ENCODE measurements around the gene MUC5AC.
"Not testable (repeated sequence)": the region's sequence is repeated elsewhere in the genome, so short reads cannot be mapped to it uniquely, and the experiment has no call there.

The MUC5AC gene

DNA sequence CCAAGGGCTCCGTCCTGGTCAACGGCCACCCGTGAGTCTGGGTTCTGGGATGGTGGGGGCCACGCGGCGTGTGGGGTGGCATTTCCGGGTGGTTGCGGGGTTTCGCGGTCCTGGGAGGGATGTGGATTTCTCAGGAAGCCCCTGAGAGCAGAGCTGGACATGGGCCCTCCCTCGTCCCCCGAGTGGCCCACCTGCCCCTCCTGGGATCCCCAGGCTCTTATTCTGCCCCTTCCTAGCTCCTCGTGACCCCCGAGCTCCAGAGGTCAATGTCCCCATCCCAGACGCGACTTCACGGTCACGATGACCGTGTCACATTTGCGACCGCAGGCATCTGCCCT lies 4.4 kb downstream of the MUC5AC start:
- Histone ChIP-seq H3K4me3 (ENCODE audit: control insufficient read depth in 1 of 7, extremely low read depth in 1 of 7, insufficient read depth in 4 of 7, low read depth in 2 of 7, low read length in 6 of 7) (no peak overlapping the region), H3K27ac (ENCODE audit: insufficient read depth in 1 of 2, low read depth in 1 of 2, low read length in 2 of 2, poor library complexity in 1 of 2, severe bottlenecking in 2 of 2) (no peak overlapping the region), H3K4me1 (ENCODE audit: control extremely low read depth in 1 of 4, control insufficient read depth in 4 of 4, insufficient read depth in 4 of 4, low read length in 3 of 4) (no peaks in the 10 kb centered on the region), H3K27me3 (replicated peaks in 2 of 5; ENCODE audit: control insufficient read depth in 4 of 5, insufficient read depth in 5 of 5, low read length in 4 of 5) (no peaks in the 10 kb centered on the region), H3K9me3 (ENCODE audit: control extremely low read depth in 1 of 5, control insufficient read depth in 4 of 5, insufficient read depth in 2 of 5, low read depth in 1 of 5, low read length in 4 of 5) (no peaks in the 10 kb centered on the region), H3K36me3 (ENCODE audit: control insufficient read depth in 4 of 4, insufficient read depth in 4 of 4, low read length in 3 of 4) (no peaks in the 10 kb centered on the region)
- ChIA-PET POLR2A (no interaction called here), CTCF (no interaction called here)
- 92% methylated on average over 19 of the region's 21 CpGs for WGBS (ENCODE audit: insufficient coverage)
- DNase-seq, result no peak

DNA sequence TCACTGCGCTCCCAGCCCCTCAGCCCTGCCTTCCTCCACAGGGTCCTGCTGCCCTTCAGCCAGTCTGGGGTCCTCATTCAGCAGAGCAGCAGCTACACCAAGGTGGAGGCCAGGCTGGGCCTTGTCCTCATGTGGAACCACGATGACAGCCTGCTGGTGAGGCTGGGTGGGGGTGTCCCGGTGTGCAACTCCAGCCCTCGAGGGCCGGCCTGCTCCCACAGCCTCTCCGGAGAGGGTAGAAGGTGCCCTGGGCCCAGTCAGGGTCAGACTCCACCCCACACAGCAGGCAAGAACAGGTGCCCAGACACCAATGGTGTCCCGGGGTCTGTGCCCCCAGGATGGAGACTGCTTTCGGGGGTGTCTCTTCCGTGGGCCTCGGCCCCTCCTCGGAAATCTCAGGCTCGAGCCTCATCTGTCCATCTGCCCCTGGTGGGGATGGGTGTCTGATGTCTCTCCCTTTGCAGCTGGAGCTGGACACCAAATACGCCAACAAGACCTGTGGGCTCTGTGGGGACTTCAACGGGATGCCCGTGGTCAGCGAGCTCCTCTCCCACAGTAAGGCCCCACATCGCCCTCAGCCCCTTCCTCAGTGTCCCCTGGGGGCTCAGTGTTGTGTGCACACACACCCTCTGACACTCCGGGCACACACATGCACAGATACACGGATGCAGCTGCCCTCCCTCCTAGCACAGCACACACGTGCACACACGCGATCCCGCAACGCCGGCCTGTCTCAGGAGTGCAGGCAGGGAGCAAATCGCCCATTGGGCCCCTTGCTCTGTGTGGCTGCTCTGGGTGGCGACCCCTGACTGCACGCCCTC lies 4.9 kb downstream of the MUC5AC start:
- Histone ChIP-seq H3K27ac (ENCODE audit: insufficient read depth in 1 of 2, low read depth in 1 of 2, low read length in 2 of 2, poor library complexity in 1 of 2, severe bottlenecking in 2 of 2) (no peak overlapping the region), H3K4me1 (ENCODE audit: control extremely low read depth in 1 of 4, control insufficient read depth in 4 of 4, insufficient read depth in 4 of 4, low read length in 3 of 4) (no peaks in the 10 kb centered on the region), H3K36me3 (ENCODE audit: control insufficient read depth in 4 of 4, insufficient read depth in 4 of 4, low read length in 3 of 4) (no peaks in the 10 kb centered on the region), H3K4me3 (ENCODE audit: control insufficient read depth in 1 of 7, extremely low read depth in 1 of 7, insufficient read depth in 4 of 7, low read depth in 2 of 7, low read length in 6 of 7) (no peak overlapping the region), H3K27me3 (replicated peaks in 2 of 5; ENCODE audit: control insufficient read depth in 4 of 5, insufficient read depth in 5 of 5, low read length in 4 of 5) (no peaks in the 10 kb centered on the region), H3K9me3 (ENCODE audit: control extremely low read depth in 1 of 5, control insufficient read depth in 4 of 5, insufficient read depth in 2 of 5, low read depth in 1 of 5, low read length in 4 of 5) (no peaks in the 10 kb centered on the region)
- POLR2A ChIA-PET, result no interaction called here
- CTCF ChIA-PET, result no interaction called here
- 93% methylated on average over 27 of the region's 28 CpGs for WGBS (ENCODE audit: insufficient coverage)
- DNase-seq, result no peak

DNA sequence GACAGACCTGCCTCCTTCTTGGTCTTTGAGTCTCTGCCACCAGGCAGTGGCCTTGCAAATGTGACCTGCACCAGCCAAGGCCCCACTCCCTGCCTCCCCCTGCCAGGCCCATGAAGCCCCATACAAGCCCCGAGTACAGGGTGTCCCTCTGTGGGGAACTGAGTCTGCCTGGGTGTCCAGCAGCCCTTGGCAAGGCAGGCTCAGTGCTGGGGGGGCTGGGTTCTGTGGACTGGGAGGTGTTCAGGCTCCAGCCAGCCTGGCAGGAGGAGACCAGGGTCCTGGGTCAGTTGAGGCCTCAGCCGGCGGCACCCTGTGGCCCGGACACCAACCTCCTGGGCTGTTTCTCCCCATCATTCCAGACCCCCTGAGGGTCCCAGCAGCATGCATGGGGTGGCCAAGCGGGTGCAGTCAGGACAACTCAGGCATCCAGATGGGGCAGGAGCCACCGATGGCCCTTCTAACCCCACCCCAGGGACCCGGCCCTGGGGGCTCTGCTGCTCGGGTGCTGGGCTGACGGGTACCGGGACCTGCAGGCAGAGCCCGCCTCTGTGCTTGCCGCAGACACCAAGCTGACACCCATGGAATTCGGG lies 5.7 kb downstream of the MUC5AC start:
- WGBS (ENCODE audit: insufficient coverage), result 95% methylated on average over 11 of the region's 13 CpGs
- ChIA-PET POLR2A (no interaction called here), CTCF (no interaction called here)
- Histone ChIP-seq H3K4me1 (ENCODE audit: control extremely low read depth in 1 of 4, control insufficient read depth in 4 of 4, insufficient read depth in 4 of 4, low read length in 3 of 4) (no peaks in the 10 kb centered on the region), H3K9me3 (ENCODE audit: control extremely low read depth in 1 of 5, control insufficient read depth in 4 of 5, insufficient read depth in 2 of 5, low read depth in 1 of 5, low read length in 4 of 5) (no peaks in the 10 kb centered on the region), H3K4me3 (ENCODE audit: control insufficient read depth in 1 of 7, extremely low read depth in 1 of 7, insufficient read depth in 4 of 7, low read depth in 2 of 7, low read length in 6 of 7) (no peak overlapping the region), H3K27me3 (replicated peaks in 2 of 5; ENCODE audit: control insufficient read depth in 4 of 5, insufficient read depth in 5 of 5, low read length in 4 of 5) (no peaks in the 10 kb centered on the region), H3K36me3 (ENCODE audit: control insufficient read depth in 4 of 4, insufficient read depth in 4 of 4, low read length in 3 of 4) (no peaks in the 10 kb centered on the region), H3K27ac (ENCODE audit: insufficient read depth in 1 of 2, low read depth in 1 of 2, low read length in 2 of 2, poor library complexity in 1 of 2, severe bottlenecking in 2 of 2) (no peak overlapping the region)
- DNase-seq, result no peak

DNA sequence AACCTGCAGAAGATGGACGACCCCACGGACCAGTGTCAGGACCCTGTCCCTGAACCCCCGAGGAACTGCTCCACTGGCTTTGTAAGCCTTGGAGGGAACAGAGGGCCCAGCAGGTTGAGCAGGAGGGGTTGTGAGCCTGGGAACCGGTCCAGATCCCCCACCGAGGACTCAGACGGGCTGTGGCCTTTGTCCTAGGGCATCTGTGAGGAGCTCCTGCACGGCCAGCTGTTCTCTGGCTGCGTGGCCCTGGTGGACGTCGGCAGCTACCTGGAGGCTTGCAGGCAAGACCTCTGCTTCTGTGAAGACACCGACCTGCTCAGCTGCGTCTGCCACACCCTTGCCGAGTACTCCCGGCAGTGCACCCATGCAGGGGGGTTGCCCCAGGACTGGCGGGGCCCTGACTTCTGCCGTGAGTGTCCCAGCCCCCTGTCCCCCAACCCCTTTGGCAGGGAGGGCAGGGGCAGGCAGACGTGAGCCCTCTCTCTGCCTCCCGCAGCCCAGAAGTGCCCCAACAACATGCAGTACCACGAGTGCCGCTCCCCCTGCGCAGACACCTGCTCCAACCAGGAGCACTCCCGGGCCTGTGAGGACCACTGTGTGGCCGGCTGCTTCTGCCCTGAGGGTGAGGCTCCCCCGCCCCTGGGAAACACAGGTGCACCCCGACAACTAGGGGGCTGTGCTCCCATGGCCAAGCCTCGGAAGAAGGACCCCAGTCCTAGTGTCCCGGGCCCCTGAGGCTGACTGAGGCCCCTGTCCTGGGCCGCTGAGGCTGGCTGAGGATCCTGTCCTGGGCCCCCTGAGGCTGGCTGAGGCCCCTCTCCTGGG lies 6.4 kb downstream of the MUC5AC start:
- Histone ChIP-seq H3K4me1 (ENCODE audit: control extremely low read depth in 1 of 4, control insufficient read depth in 4 of 4, insufficient read depth in 4 of 4, low read length in 3 of 4) (no peaks in the 10 kb centered on the region), H3K36me3 (ENCODE audit: control insufficient read depth in 4 of 4, insufficient read depth in 4 of 4, low read length in 3 of 4) (no peaks in the 10 kb centered on the region), H3K4me3 (ENCODE audit: control insufficient read depth in 1 of 7, extremely low read depth in 1 of 7, insufficient read depth in 4 of 7, low read depth in 2 of 7, low read length in 6 of 7) (no peak overlapping the region), H3K27me3 (replicated peaks in 2 of 5; ENCODE audit: control insufficient read depth in 4 of 5, insufficient read depth in 5 of 5, low read length in 4 of 5) (no peaks in the 10 kb centered on the region), H3K27ac (ENCODE audit: insufficient read depth in 1 of 2, low read depth in 1 of 2, low read length in 2 of 2, poor library complexity in 1 of 2, severe bottlenecking in 2 of 2) (no peak overlapping the region), H3K9me3 (ENCODE audit: control extremely low read depth in 1 of 5, control insufficient read depth in 4 of 5, insufficient read depth in 2 of 5, low read depth in 1 of 5, low read length in 4 of 5) (peaks cover 0 to 6% (median 0%) of the 10 kb centered on the region in 5 experiments)
- ChIA-PET CTCF (no interaction called here), POLR2A (no interaction called here)
- no peak for DNase-seq
- whole genome bisulfite sequencing (ENCODE audit: insufficient coverage), result 95% methylated on average over 28 of the region's 28 CpGs

DNA sequence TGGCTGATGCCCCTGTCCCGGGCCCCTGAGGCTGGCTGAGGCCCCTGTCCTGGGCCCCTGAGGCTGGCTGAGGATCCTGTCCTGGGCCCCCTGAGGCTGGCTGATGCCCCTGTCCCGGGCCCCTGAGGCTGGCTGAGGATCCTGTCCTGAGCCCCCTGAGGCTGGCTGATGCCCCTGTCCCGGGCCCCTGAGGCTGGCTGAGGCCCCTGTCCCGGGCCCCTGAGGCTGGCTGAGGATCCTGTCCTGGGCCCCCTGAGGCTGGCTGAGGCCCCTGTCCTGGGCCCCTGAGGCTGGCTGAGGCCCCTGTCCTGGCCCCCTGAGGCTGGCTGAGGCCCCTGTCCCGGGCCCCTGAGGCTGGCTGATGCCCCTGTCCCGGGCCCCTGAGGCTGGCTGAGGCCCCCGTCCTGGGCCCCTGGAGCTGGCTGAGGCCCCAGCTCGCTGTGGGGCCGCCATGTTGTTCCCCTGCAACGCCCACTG lies 7.1 kb downstream of the MUC5AC start:
- H3K4me3 ChIP-seq (ENCODE audit: control insufficient read depth in 1 of 7, extremely low read depth in 1 of 7, insufficient read depth in 4 of 7, low read depth in 2 of 7, low read length in 6 of 7); CTCF ChIA-PET; DNase-seq; H3K4me1 ChIP-seq (ENCODE audit: control extremely low read depth in 1 of 4, control insufficient read depth in 4 of 4, insufficient read depth in 4 of 4, low read length in 3 of 4); H3K9me3 ChIP-seq (ENCODE audit: control extremely low read depth in 1 of 5, control insufficient read depth in 4 of 5, insufficient read depth in 2 of 5, low read depth in 1 of 5, low read length in 4 of 5); POLR2A ChIA-PET; H3K27me3 ChIP-seq (replicated peaks in 2 of 5; ENCODE audit: control insufficient read depth in 4 of 5, insufficient read depth in 5 of 5, low read length in 4 of 5); H3K36me3 ChIP-seq (ENCODE audit: control insufficient read depth in 4 of 4, insufficient read depth in 4 of 4, low read length in 3 of 4); H3K27ac ChIP-seq (ENCODE audit: insufficient read depth in 1 of 2, low read depth in 1 of 2, low read length in 2 of 2, poor library complexity in 1 of 2, severe bottlenecking in 2 of 2): not testable (repeated sequence)
- 84% methylated on average over 7 of the region's 10 CpGs for WGBS (ENCODE audit: insufficient coverage)

DNA sequence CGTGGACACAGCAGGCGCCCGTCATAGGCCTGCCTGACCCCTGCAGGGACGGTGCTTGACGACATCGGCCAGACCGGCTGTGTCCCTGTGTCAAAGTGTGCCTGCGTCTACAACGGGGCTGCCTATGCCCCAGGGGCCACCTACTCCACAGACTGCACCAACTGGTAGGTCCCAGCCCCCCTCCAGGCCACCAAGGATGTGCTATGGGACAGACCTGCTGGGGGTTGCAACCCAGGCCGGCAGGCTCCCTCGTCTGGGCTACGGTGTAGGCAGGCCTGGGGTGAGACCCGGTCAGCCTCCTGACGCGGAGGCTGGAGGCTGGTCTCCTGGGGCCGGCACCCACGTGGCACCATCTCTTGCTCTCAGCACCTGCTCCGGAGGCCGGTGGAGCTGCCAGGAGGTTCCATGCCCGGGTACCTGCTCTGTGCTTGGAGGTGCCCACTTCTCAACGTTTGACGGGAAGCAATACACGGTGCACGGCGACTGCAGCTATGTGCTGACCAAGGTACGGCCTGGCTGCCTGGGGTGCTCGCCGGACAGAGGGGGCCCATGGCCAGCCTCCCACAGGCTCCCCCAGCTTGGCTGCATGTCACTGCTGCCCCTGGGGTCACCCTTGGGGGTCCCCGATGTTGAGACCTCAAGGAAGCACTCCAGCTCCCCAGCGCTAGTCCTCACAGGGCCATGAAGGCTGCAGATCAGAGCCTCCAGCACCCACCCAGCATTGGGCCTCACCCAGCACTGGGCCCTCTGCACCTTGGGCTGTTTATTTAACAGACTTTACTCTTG lies 7.7 kb downstream of the MUC5AC start:
- H3K36me3 ChIP-seq (ENCODE audit: control insufficient read depth in 4 of 4, insufficient read depth in 4 of 4, low read length in 3 of 4), result no peaks in the 10 kb centered on the region
- H3K4me3 ChIP-seq (ENCODE audit: control insufficient read depth in 1 of 7, extremely low read depth in 1 of 7, insufficient read depth in 4 of 7, low read depth in 2 of 7, low read length in 6 of 7), result no peak overlapping the region
- H3K27me3 ChIP-seq (replicated peaks in 2 of 5; ENCODE audit: control insufficient read depth in 4 of 5, insufficient read depth in 5 of 5, low read length in 4 of 5), result no peaks in the 10 kb centered on the region
- peaks cover 0 to 6% (median 0%) of the 10 kb centered on the region in 5 experiments for H3K9me3 ChIP-seq (ENCODE audit: control extremely low read depth in 1 of 5, control insufficient read depth in 4 of 5, insufficient read depth in 2 of 5, low read depth in 1 of 5, low read length in 4 of 5)
- H3K4me1 ChIP-seq (ENCODE audit: control extremely low read depth in 1 of 4, control insufficient read depth in 4 of 4, insufficient read depth in 4 of 4, low read length in 3 of 4), result no peaks in the 10 kb centered on the region
- CTCF ChIA-PET, result no interaction called here
- 97% methylated on average over 30 of the region's 30 CpGs for WGBS (ENCODE audit: insufficient coverage)
- POLR2A ChIA-PET, result no interaction called here
- H3K27ac ChIP-seq (ENCODE audit: insufficient read depth in 1 of 2, low read depth in 1 of 2, low read length in 2 of 2, poor library complexity in 1 of 2, severe bottlenecking in 2 of 2), result no peak overlapping the region
- no peak for DNase-seq

Measured in common myeloid progenitor, CD34-positive (primary cell).